GM23338 (cell line): ENCODE measurements around the gene PBX3. TPM values are rescaled to one million over a fixed set of nuclear protein-coding genes. Genes with fewer than 3 reads are reported as not detected.

ENCODE experiments used
- ATAC-seq: fragments of 200-7000 bp; cut with Tn5 transposase; 3 replicates; pipeline ENCODE4 v1.9.1; 2020
- DNase-seq: peaks from one replicate; pipeline ENCODE4 v3.0.0-alpha.2; 2015; ENCODE audit warnings: low spot score
- H2AFZ ChIP-seq: fragments of 200-600 bp; sonication (generic); 2 replicates; pipeline ENCODE4 v1.8.0; 2016; ENCODE audit warnings: antibody characterized with exemption, mild to moderate bottlenecking, moderate library complexity
- H3F3A ChIP-seq: fragments of 200-600 bp; sonication (generic); replicated peaks from 2 replicates; pipeline ENCODE4 v1.8.0; 2017; ENCODE audit warnings: antibody characterized with exemption, mixed run types, low read depth
- H3K27ac ChIP-seq: fragments of 200-600 bp; sonication (generic); 2 replicates; pipeline ENCODE4 v1.6.1; 2016; ENCODE audit warnings: low read depth
- H3K27me3 ChIP-seq: fragments of 200-600 bp; sonication (generic); 2 replicates; pipeline ENCODE4 v1.8.0; 2016; ENCODE audit warnings: mild to moderate bottlenecking, mixed run types, moderate library complexity; ENCODE audit not compliant: insufficient read depth
- H3K36me3 ChIP-seq: fragments of 200-600 bp; sonication (generic); 2 replicates; pipeline ENCODE4 v1.8.0; 2016; ENCODE audit warnings: mild to moderate bottlenecking; ENCODE audit not compliant: insufficient read depth
- H3K4me1 ChIP-seq: fragments of 200-600 bp; sonication (generic); 2 replicates; pipeline ENCODE4 v1.8.0; 2016; ENCODE audit warnings: mild to moderate bottlenecking, moderate library complexity; ENCODE audit not compliant: insufficient read depth
- H3K4me2 ChIP-seq: fragments of 200-600 bp; sonication (generic); 2 replicates; pipeline ENCODE4 v1.7.1; 2017; ENCODE audit warnings: mixed run types
- H3K4me3 ChIP-seq: fragments of 200-600 bp; sonication (generic); 2 replicates; pipeline ENCODE4 v1.6.1; 2016; ENCODE audit warnings: mixed run types
- H3K79me2 ChIP-seq: fragments of 200-600 bp; sonication (generic); replicated peaks from 2 replicates; pipeline ENCODE4 v1.8.0; 2017; ENCODE audit warnings: mild to moderate bottlenecking; ENCODE audit not compliant: insufficient read depth
- H3K9me2 ChIP-seq: fragments of 200-600 bp; sonication (generic); 2 replicates; pipeline ENCODE4 v1.8.0; 2017; ENCODE audit not compliant: insufficient read depth
- H4K20me1 ChIP-seq: fragments of 200-600 bp; sonication (generic); replicated peaks from 2 replicates; pipeline ENCODE4 v1.8.0; 2017; ENCODE audit warnings: mild to moderate bottlenecking; ENCODE audit not compliant: insufficient read depth
- H3K27ac Mint-ChIP-seq: 2 replicates; pipeline ENCODE4 v1.8.0; 2020; ENCODE audit warnings: inconsistent platforms, mild to moderate bottlenecking, moderate library complexity, mixed read lengths
- H3K27me3 Mint-ChIP-seq: 3 replicates; pipeline ENCODE4 v1.8.0; 2022; ENCODE audit warnings: low read depth, mild to moderate bottlenecking, moderate library complexity, mixed read lengths, inconsistent platforms; ENCODE audit not compliant: insufficient read depth, poor library complexity
- H3K36me3 Mint-ChIP-seq: 3 replicates; pipeline ENCODE4 v1.8.0; 2021; ENCODE audit warnings: low read depth, mild to moderate bottlenecking, inconsistent platforms, moderate library complexity, mixed read lengths
- H3K4me1 Mint-ChIP-seq: 3 replicates; pipeline ENCODE4 v1.8.0; 2020; ENCODE audit warnings: mild to moderate bottlenecking, inconsistent platforms, mixed read lengths
- H3K4me3 Mint-ChIP-seq: 3 replicates; pipeline ENCODE4 v1.8.0; 2021; ENCODE audit warnings: moderate library complexity, mild to moderate bottlenecking, inconsistent platforms, mixed read lengths
- H3K9me3 Mint-ChIP-seq: 3 replicates; pipeline ENCODE4 v1.8.0; 2020; ENCODE audit warnings: moderate library complexity, mild to moderate bottlenecking, inconsistent platforms, mixed read lengths
- CREB1 ChIP-seq: fragments of 250-450 bp; sonication (Bioruptor Pico); IDR thresholded peaks from 2 replicates; pipeline ENCODE4 v1.5.0; 2020; ENCODE audit warnings: low read depth, mild to moderate bottlenecking, moderate library complexity
- CTCF ChIP-seq, 2 experiments: fragments of 200-600 bp in 1 of 2; sonication (generic) in 1 of 2; conservative IDR thresholded peaks; 2 replicates each; pipeline versions ENCODE4 v1.5.1 to v1.6.1; 2016 to 2017; ENCODE audit warnings: antibody characterized with exemption in 2 of 2, low read depth in 2 of 2, mild to moderate bottlenecking in 2 of 2, moderate library complexity in 1 of 2
- ETS1 ChIP-seq: IDR thresholded peaks from 2 replicates; pipeline ENCODE4 v1.6.1; 2016; ENCODE audit warnings: antibody characterized with exemption
- EZH2 ChIP-seq: fragments of 200-600 bp; sonication (generic); IDR thresholded peaks from one replicate; pipeline ENCODE4 v1.8.0; 2017; ENCODE audit warnings: antibody characterized with exemption, mild to moderate bottlenecking, low read depth; ENCODE audit not compliant: unreplicated experiment
- EZH2phosphoT487 ChIP-seq: fragments of 200-600 bp; sonication (generic); IDR thresholded peaks from one replicate; pipeline ENCODE4 v1.8.1; 2018; ENCODE audit warnings: antibody characterized with exemption; ENCODE audit not compliant: unreplicated experiment
- JUNB ChIP-seq: IDR thresholded peaks from one replicate; pipeline ENCODE4 v1.6.1; 2016; ENCODE audit warnings: antibody characterized with exemption; ENCODE audit not compliant: unreplicated experiment
- REST ChIP-seq: IDR thresholded peaks from one replicate; pipeline ENCODE4 v1.6.1; 2018; ENCODE audit warnings: antibody characterized with exemption; ENCODE audit not compliant: unreplicated experiment
- STAT1 ChIP-seq: IDR thresholded peaks from one replicate; pipeline ENCODE4 v1.6.1; 2016; ENCODE audit warnings: antibody characterized with exemption; ENCODE audit not compliant: unreplicated experiment
- ZNF114 ChIP-seq: fragments of 250-450 bp; sonication (Bioruptor Pico); IDR thresholded peaks from 2 replicates; pipeline ENCODE4 v1.5.0; 2020; ENCODE audit warnings: mild to moderate bottlenecking, moderate library complexity
- ZNF331 ChIP-seq: fragments of 250-450 bp; sonication (Bioruptor Pico); IDR thresholded peaks from 2 replicates; pipeline ENCODE4 v1.5.0; 2020; ENCODE audit warnings: low read depth, mild to moderate bottlenecking, moderate library complexity
- ZNF462 ChIP-seq: fragments of 250-450 bp; sonication (Bioruptor Pico); IDR thresholded peaks from 2 replicates; pipeline ENCODE4 v1.5.0; 2020; ENCODE audit warnings: mild to moderate bottlenecking, moderate library complexity
- polyA plus RNA-seq: library from polyadenylated mRNA; unstranded; fragments of >200 nt; fragmentation: Nextera tagmentation; extraction: Ambion mirVana; gene quantifications from 2 replicates; pipeline ENCODE4 v1.2.1, GENCODE V29; 2016
- total RNA-seq: library from RNA; depleted of rRNA; stranded (reverse); fragments of >200 nt; shearing (Covaris generic); gene quantifications from 2 replicates; pipeline ENCODE4 v1.2.3, GENCODE V29; 2014

Gene PBX3
- total and polyA plus RNA-seq, 2 experiments from 2014 or later = 28.9 to 50.5 TPM

GRCh38 chr9:125863923-125864322 is 116.8 kb downstream of the PBX3 start (continued):
- TF ChIP-seq ZNF462 (CRISPR knock-in tag) = no peak

GRCh38 chr9:125867751-125868415 is 120.7 kb downstream of the PBX3 start:
- no peak overlapping the region for H3K27ac ChIP-seq
- no peak for TF ChIP-seq CTCF (conservative IDR thresholded peaks at IDR 0.05; ENCODE audit: low read depth in 2 of 2)
- no peak for TF ChIP-seq ZNF114 (CRISPR knock-in tag)
- TF ChIP-seq ZNF331 (CRISPR knock-in tag) = no peak
- no peak for TF ChIP-seq EZH2phosphoT487
- TF ChIP-seq ETS1 = no peak
- no peak for TF ChIP-seq STAT1
- no peak for TF ChIP-seq CREB1 (CRISPR knock-in tag)
- TF ChIP-seq JUNB = no peak
- TF ChIP-seq REST = no peak
- TF ChIP-seq EZH2 = no peak
- DNase-seq (no peak), ATAC-seq (no peak)
- no peaks in the 10 kb centered on the region for H3K27me3 ChIP-seq
- peaks cover 3% of the 10 kb centered on the region; the same call in 1 of the 2 replicates for H3K4me1 ChIP-seq
- H3K4me3 ChIP-seq = no peak overlapping the region
- H2AFZ ChIP-seq = no peak overlapping the region
- H3K4me2 ChIP-seq = no peak overlapping the region
- H3K36me3 Mint-ChIP-seq = no peaks in the 10 kb centered on the region
- H3K27ac Mint-ChIP-seq = no peak overlapping the region
- no peak overlapping the region for H3K4me3 Mint-ChIP-seq
- H3K9me2 ChIP-seq = no peaks in the 10 kb centered on the region
- peaks cover 48% of the 10 kb centered on the region for H3K79me2 ChIP-seq
- no peaks in the 10 kb centered on the region for H3K36me3 ChIP-seq
- H3F3A ChIP-seq = no peaks in the 10 kb centered on the region
- no peaks in the 10 kb centered on the region for H3K9me3 Mint-ChIP-seq
- H4K20me1 ChIP-seq = peaks cover 7% of the 10 kb centered on the region; the same call in 1 of the 2 replicates
- H3K4me1 Mint-ChIP-seq = no peaks in the 10 kb centered on the region; the same call in 1 of the 3 replicates
- H3K27me3 Mint-ChIP-seq = peaks cover 4% of the 10 kb centered on the region
